H4 (cell line): Measurements from ENCODE around the gene ANKS3. TPM values are rescaled to one million over a fixed set of nuclear protein-coding genes. Genes with fewer than 3 reads are reported as not detected.

Experiments used
- DNase-seq: peaks from one replicate; pipeline ENCODE4 v3.0.0-alpha.2; 2015; ENCODE audit warnings: low spot score
- total RNA-seq: library from RNA; depleted of rRNA; stranded (reverse); fragments of >200 nt; shearing (Covaris generic); gene quantifications from 2 replicates; pipeline ENCODE4 v1.2.3, GENCODE V29; 2014

ANKS3 gene
- total RNA-seq, 1 experiment from 2014 or later = 6.0 TPM

DNA sequence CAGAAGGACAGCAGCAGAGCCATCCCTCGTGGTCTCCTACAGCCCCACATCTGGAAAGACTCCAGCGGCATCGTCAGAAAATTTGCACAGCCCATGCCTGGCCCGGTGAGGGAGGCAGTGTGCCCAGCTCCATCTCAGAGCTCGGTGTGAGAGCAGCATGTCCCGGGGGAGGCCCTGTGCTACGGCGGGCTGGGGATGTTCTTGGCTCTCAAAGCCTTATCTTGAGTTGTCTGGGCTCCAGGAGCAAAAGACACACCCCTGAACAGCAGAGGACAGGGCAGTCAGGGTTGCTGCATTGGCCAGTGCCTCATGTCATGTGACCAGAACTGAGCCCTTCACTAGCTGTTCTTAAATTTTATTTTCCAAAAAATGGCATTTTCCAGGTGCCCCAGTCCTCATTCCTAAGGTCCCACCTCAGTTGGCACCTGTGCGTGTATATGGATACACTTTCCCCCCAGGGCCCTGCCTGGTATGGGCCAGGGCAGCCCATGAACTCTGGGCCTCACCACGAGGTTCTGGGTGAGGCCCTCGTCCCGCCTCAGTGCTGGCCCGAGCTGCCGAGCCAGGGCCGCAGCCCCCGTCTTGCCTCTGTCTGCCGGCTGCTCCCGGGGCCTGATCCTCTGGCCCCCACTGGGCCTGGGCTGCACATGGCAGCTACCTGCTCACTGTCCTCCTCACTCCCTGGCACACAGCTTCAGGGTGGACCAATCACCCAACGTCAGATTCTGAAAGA is 37.7 kb downstream of the ANKS3 start:
- DNase-seq = no peak

GRCh38 chr16:4695473-4696171 is 38.4 kb downstream of the ANKS3 start:
- DNase-seq = no peak

DNA sequence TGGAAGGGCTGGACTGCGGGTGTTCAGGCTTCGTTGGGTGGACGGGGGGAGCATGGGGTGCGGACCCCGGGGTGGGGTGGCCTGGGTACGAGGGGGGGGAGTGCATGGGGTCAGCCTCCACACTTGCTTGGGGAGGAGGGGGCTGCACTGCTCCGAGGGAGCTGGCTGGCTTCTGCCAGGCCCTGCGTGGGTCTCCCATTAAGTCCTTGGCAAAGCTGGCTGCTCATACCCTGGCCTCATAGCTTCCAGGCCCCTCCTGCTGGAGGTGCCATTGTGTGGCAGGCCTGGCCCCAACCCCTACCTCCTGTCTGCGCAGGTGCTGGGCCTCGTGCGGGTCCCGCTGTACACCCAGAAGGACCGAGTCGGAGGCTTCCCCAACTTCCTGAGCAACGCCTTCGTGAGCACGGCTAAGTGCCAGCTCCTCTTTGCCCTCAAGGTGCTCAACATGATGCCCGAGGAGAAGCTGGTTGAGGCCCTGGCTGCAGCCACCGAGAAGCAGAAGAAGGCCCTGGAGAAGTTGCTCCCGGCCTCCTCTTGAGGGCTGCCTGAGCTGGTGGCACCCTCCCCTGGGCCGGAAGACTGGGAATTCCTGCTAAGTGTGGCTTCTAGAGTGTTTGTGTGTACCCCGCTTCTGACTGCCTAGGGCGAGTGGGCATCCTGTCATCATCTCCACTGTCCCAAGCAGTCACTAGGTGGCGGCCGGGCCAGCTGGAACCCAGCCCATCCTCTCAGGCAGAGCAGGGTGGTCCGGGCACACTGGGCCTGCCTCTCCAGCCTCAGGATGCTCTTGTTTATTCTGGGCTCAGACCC is 39.2 kb downstream of the ANKS3 start:
- no peak for DNase-seq

DNA sequence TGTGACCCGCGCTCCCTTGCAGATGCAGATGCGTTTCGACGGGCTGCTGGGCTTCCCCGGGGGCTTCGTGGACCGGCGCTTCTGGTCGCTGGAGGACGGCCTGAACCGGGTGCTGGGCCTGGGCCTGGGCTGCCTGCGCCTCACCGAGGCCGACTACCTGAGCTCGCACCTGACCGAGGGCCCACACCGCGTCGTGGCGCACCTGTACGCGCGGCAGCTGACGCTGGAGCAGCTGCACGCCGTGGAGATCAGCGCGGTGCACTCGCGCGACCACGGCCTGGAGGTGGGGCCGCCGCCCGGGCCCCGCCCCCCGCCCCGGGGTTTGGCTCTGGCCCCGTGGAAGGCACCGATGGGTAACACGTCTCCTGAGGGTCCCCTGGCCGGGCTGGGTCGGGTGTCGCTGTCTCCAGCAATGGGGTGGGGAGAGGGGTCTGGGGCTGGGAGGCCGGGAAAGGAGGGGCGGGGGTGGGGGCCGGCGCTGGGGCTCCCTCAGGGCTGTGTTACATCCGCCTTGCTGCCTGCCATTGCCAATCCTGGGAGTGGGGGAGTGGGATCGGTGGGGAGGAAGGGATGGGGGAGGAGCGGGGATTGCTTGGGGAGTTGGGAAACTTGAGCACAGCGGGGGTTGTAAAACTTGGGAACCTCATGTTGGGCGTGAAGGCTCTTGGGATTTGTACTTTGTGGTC is 40.0 kb downstream of the ANKS3 start:
- DNase-seq = peak; percentile 39

DNA sequence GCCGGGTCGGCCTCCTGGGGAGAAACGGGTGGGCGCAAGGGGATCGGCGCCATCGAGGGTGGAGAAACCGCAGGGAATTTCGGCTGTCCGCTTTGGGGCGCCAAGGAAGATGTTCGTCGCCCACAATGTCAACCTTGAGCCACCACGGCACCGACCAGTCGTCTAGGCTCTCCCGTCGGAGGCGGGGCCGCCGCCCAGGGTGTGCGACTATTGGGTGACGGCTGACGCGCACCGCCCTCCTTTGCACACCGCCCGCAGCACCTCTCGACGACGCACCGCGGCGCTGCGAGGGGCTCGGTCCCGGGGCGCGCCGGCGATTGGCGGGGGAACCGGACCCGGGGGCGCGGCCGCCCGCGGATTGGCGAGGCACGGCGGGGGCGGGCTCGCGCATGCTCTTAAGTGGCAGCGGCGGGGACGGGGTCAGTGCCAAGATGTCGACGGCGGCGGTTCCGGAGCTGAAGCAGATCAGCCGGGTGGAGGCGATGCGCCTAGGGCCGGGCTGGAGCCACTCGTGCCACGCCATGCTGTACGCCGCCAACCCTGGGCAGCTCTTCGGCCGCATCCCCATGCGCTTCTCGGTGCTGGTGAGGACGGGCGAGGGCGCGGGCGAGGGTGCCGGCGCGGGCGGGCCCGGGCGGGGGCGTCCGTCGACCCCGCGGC is 40.6 kb downstream of the ANKS3 start, which contains the start of gene NUDT16L1:
Gene NUDT16L1, plus strand, starts transcription at position 267 of the 660 bp plus-strand sequence. Its CDS starts 165 bp downstream, at position 432.
- DNase-seq = peak; percentile 93

- DNase-seq = no peak
These were observed 41.4 kb downstream of the ANKS3 start for GRCh38 chr16:4692460-4693295.

DNA sequence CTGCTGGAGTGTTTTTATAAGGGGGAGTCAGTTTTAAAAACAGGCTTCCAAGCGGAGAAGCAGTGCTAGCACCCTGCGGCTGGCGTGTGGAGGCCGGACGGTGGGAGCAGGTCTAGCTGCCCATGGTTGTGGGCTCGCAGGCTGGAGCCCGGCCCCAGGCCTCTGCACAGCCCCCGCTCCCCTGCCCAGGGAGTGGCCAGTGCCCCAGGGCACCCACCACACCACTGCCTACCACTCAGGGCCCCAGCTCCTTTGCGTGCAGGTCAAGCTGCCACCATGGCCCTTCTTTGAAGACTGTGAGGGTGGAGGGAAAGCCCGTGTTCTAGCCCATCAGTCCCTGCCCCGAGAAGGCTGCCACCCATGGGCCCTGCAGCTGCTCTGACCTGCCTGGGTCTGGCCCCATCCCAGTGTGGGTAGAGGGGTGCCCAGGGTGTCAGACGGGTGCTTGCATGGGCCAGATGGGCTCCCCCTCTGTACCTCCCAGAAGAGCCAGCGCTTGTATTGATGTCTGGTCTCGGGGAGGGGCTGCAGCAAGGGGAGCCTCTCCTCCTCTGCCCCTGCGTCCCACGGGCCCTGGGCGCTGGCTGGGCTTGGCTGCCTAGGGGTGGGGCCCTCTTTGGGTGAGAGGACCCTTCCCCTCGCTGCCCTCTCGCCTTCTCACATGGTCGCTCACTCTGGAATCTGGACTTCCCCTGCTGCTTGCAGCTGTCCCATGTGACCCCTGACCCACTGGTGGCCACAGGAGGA is 42.2 kb downstream of the ANKS3 start:
- DNase-seq = no peak

DNA sequence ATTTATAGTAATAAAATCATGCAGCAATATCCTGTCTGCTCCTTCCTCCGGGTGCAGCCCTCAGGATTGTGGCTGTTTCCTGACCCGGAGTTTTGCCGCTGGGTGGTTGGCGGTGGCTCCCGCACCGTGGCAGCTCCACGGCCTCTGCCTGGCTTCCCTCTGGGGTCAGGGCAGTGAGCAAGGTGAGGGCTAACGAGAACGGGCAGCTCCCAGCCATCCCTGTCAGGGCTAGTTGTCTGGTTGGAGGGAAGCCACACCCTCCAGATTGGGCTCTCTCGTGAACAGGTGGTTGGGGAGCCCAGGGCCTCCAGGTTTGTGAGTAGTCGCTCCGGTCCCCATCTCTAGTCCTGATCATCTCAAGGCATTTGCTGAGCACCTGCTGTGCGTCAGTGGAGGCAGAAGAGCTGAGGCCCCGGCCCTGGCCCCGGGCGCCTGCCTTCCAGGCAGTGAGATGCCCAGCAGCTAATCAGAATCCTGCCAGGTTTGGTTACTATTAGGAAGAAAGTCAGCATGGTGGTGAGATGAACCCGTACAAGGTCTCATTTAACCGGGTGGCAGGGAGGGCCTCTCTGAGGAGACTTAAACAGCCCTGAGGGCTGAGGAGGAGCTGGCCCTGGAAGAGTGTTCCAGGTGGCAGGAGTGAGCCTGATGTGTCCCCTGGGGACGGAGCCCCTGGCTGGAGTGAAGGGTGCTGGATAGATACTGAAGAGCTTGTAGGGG is 43.0 kb downstream of the ANKS3 start:
- no peak for DNase-seq

DNA sequence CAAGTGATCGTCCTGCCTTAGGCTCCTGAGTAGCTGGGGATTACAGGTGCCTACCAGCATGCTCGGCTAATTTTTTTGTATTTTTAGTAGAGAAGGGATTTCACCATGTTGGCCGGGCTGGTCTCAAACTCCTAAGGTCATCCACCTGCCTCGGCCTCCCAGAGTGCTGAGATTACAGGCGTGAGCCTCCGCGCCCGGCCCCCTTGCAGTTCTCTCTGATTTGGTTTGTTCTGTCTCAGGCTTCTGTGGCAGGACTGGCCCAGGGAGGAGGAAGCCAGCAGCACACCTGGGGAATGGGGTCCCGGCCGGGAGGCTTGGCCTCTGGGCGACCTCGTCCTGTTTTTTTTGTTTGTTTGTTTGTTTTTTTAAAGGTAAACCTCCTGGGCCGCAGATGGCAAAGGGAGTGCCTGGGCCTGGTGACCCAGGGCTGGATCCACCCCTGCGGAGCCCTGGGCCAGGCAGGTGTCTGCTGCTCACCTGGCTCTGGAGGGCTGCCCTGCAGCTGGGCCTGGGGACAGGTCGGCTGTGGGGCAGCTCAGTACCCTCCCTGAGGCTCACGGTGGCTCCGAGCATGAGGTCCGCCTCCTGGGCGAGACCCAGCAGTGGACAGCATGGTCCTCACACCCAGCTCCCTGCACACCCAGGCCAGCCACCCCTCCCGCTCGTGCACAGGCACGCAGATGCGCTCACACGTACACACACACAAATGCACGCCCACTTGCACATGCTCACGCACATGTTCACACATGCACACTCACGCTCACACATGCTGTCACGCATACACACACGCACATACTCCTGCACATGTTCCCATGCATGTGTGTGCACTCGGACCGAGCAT is 44.0 kb downstream of the ANKS3 start:
- DNase-seq = no peak

- DNase-seq = no peak
These were observed 44.9 kb downstream of the ANKS3 start for GRCh38 chr16:4689091-4689671.

- DNase-seq = no peak
These were observed 45.4 kb downstream of the ANKS3 start for GRCh38 chr16:4688674-4689045.

GRCh38 chr16:4687946-4688673 is 46.0 kb downstream of the ANKS3 start:
- DNase-seq = no peak

- DNase-seq = no peak
These were observed 46.7 kb downstream of the ANKS3 start for GRCh38 chr16:4687416-4687815.

GRCh38 chr16:4686497-4687210 is 47.4 kb downstream of the ANKS3 start:
- DNase-seq = no peak

DNA sequence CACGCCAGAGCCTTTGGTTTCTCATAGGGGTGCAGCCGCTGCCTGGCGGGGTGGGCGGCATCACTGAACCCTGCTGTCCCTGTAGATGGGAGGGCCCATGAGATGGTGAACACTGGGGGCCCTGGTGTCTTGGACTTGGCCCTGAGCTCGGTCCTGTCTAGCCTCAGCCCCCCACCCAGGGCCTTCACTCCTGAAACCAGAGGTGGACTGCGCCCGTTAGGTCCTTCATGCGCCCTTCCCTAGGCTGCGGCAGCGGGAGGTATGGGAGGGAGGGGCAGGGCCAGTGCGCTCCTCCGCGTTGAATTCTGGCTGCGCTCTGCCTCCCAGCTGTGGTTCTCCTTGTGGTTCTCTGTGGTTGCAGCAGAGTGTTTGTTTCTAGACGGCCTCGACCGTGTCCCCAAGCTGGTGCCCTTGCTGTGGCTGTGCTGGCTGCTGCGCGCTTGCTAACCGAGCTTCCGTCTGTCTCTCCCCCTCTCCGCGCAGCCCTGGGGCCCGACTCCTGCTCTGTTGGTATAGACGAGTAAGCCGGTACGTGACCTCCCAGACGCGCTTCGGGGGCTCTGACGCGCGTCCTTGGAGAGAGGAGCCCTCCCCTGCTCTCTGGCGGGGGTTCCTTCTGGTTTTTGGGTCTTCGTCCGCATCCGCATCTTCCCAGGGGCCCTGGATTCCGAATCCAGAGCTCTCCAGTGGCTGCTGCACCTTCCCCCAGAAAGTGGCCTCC is 48.1 kb downstream of the ANKS3 start:
- DNase-seq = no peak

DNA sequence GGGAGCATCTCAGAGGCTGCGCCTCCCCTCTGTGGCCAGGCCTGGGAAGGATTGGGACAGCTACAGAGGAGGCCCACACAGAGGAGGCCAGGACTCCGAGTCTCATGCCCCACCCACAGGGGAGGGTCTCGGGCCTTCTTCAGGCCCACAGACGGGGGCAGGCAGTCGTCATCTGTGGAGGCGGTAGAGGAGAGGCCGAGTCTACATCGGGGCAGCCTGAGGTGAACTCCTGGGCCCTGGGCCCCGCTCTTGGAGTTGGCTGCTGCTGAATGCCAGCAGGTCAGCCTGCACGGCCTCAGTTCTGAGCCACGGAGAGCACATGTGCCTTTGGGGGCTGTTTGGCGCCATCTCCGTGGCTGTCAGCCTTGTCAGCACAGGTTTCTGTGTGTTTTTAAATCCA is 48.8 kb downstream of the ANKS3 start:
- DNase-seq = no peak
